ENCODE measurements around the gene HELT.

The HELT gene

GRCh38 chr4:185068837-185069236 lies 50.5 kb downstream of the HELT start:
- POLR2A ChIA-PET = no interaction called here
- CTCF ChIA-PET = interaction anchor here (0.6 kb wide), 1 partner anchor 11 kb away, joined by 3 read pairs; no protein-coding TSS in a partner anchor
- no peak for DNase-seq (ENCODE audit: extremely low spot score)
- TF ChIP-seq, protein P1, sequence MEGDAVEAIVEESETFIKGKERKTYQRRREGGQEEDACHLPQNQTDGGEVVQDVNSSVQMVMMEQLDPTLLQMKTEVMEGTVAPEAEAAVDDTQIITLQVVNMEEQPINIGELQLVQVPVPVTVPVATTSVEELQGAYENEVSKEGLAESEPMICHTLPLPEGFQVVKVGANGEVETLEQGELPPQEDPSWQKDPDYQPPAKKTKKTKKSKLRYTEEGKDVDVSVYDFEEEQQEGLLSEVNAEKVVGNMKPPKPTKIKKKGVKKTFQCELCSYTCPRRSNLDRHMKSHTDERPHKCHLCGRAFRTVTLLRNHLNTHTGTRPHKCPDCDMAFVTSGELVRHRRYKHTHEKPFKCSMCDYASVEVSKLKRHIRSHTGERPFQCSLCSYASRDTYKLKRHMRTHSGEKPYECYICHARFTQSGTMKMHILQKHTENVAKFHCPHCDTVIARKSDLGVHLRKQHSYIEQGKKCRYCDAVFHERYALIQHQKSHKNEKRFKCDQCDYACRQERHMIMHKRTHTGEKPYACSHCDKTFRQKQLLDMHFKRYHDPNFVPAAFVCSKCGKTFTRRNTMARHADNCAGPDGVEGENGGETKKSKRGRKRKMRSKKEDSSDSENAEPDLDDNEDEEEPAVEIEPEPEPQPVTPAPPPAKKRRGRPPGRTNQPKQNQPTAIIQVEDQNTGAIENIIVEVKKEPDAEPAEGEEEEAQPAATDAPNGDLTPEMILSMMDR (IDR thresholded peaks at IDR 0.05; ENCODE audit: control extremely low read depth, extremely low read depth, low read depth, missing control alignments) = no peak
